NB4 (cell line): ENCODE data around the gene ARL4A.

Experiments used
- MYC ChIP-seq: IDR thresholded peaks from 2 replicates; pipeline ENCODE4 v1.6.1; 2011; ENCODE audit warnings: low read depth, low read length
- POLR2A ChIP-seq: IDR thresholded peaks from 2 replicates; pipeline ENCODE4 v1.6.1; 2011; ENCODE audit warnings: mild to moderate bottlenecking; ENCODE audit not compliant: insufficient read length; ENCODE audit errors: extremely low read depth
- TF ChIP-seq, protein P1 (sequence below): IDR thresholded peaks from one replicate; pipeline ENCODE4 v1.5.1; 2012; ENCODE audit warnings: low read depth, low read length
- TF ChIP-seq, protein P2 (sequence below): IDR thresholded peaks from 2 replicates; pipeline ENCODE4 v1.6.1; 2011; ENCODE audit warnings: low read depth, low read length

DNA sequence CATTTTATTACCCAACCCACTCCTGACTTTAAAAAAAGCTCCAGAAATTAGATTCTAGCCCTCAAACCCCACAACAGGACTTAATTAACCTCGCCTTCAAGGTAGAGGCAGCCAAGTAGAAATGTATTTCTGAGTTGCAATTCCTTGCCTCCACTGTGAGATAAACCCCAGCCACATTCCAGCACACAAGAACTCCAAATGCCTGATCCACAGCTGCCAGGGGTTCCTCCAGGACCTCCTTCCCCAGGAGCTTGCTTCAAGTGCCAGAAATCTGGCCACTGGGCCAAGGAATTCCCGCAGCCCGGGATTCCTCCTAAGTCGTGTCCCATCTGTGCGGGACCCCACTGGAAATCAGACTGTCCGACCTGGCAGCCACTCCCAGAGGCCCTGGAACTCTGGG, 25.9 kb upstream of the ARL4A start:
- TF ChIP-seq, protein P1, sequence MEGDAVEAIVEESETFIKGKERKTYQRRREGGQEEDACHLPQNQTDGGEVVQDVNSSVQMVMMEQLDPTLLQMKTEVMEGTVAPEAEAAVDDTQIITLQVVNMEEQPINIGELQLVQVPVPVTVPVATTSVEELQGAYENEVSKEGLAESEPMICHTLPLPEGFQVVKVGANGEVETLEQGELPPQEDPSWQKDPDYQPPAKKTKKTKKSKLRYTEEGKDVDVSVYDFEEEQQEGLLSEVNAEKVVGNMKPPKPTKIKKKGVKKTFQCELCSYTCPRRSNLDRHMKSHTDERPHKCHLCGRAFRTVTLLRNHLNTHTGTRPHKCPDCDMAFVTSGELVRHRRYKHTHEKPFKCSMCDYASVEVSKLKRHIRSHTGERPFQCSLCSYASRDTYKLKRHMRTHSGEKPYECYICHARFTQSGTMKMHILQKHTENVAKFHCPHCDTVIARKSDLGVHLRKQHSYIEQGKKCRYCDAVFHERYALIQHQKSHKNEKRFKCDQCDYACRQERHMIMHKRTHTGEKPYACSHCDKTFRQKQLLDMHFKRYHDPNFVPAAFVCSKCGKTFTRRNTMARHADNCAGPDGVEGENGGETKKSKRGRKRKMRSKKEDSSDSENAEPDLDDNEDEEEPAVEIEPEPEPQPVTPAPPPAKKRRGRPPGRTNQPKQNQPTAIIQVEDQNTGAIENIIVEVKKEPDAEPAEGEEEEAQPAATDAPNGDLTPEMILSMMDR, result no peak
- TF ChIP-seq POLR2A (no peak), MYC (no peak)
- TF ChIP-seq, protein P2, sequence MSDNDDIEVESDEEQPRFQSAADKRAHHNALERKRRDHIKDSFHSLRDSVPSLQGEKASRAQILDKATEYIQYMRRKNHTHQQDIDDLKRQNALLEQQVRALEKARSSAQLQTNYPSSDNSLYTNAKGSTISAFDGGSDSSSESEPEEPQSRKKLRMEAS, result no peak
